Fibroblast of the aortic adventitia (primary cell): ENCODE data around the gene ZNF865. TPM values are rescaled to one million over a fixed set of nuclear protein-coding genes. Genes with fewer than 3 reads are reported as not detected.
A peak's percentile ranks its signal among the peaks of the same experiment; 100 is the strongest.

ENCODE experiments used
- DNase-seq: peaks from one replicate; pipeline ENCODE4 v3.0.0-alpha.2; 2010; ENCODE audit warnings: low read depth
- H3K4me3 ChIP-seq: 2 replicates; pipeline ENCODE4 v1.5.1; 2011; ENCODE audit warnings: low read depth, mild to moderate bottlenecking, control low read depth, low read length, moderate library complexity
- CTCF ChIP-seq: IDR thresholded peaks from 2 replicates; pipeline ENCODE4 v1.5.1; 2011; ENCODE audit warnings: mild to moderate bottlenecking, low read length, control low read depth, inconsistent platforms; ENCODE audit not compliant: insufficient read depth
- total RNA-seq: library from RNA; depleted of rRNA; stranded (reverse); fragments of >200 nt; gene quantifications from 2 replicates; pipeline ENCODE4 v1.2.3, GENCODE V29; 2012; ENCODE audit warnings: low replicate concordance

Gene ZNF865
- total RNA-seq, 1 donor: 1.5 TPM

GRCh38 chr19:55640043-55640576 is 34.7 kb downstream of the ZNF865 start:
- DNase-seq: peak; percentile 63
- peak; percentile 42 for TF ChIP-seq CTCF
- H3K4me3 ChIP-seq: peak overlapping the region; percentile 75

DNA sequence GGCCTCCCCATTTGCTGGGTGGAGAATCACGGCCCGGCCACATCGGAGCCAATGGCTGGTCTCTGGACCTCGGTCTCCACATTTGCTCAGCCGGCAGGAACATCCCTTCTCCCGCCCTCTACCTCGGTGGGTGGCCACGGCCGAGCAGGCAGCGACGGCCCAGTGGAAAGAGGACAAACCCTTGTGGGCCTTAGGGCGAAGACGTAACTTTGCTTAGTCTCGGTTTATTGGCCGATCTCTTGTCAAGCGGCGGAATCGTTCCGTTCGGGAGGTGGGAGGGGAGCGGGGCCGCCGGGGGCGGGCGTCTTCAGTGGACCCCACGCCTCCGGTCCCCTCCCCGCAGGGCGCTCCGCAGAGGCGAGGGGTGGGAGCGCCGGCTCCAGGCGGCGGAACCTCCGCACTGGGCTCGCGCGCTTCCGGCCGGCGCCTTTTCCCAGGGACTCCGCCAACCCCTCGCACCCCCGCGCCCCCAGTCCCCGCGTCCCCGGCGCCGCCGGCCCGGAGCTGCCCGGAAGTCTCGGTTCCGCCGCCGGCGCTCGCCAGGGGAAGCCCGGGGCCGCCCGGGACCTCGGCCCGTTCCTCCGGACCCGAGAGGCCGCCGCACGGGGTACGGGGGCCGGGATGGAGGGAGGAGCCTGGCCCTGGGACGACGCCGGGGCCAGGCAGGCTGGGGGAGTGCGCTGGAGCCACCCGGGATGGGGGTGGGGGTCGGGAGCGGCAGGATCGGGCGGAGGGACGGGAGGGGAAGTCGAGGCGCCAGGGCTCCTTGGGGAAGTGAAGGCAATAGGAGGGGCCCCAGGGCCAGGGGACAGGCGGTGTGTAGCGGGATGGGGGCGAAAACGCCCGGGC is 35.4 kb downstream of the ZNF865 start, which contains the start of gene ZNF580:
Gene ZNF580 (plus strand): TSS at position 426 of the 849 bp plus-strand sequence. CDS start 1,507 bp downstream, outside the sequence.
- peak; percentile 71 for DNase-seq
- peak within 1 kb of the TSS; percentile 75 for H3K4me3 ChIP-seq
- no peak for TF ChIP-seq CTCF

- DNase-seq: peak; percentile 39
- peak overlapping the region; percentile 75 for H3K4me3 ChIP-seq
- no peak for TF ChIP-seq CTCF
Observed at GRCh38 chr19:55641426-55642152, 36.1 kb downstream of the ZNF865 start.

DNA sequence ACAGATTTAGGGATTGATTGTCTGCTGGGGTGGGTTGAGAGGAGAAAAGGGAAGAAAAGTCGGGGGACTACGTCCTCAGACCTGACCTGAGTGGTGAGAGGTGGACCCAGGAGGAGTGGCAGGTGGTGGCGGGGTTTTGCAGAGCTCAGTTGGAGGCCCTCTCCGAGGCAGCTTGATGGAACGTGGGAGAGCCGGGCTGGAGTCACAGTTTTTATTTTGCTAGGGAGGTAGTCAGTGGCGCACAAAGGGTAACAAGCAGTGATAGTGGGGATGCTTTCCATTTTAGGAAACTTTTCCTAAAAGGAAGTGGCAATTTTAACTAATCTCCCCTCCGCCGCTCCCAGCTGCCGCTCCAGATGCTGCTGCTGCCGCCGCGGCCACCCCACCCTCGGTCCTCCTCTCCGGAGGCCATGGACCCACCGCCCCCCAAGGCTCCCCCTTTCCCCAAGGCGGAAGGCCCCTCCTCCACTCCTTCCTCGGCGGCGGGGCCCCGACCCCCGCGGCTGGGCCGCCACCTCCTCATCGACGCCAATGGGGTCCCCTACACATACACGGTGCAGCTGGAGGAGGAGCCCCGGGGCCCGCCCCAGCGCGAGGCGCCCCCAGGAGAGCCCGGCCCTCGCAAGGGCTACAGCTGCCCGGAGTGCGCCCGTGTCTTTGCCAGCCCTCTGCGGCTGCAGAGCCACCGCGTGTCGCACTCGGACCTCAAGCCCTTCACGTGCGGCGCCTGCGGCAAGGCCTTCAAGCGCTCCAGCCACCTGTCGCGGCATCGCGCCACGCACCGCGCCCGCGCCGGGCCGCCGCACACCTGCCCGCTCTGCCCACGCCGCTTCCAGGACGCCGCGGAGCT is 36.9 kb downstream of the ZNF865 start:
- peak overlapping the region; percentile 75 for H3K4me3 ChIP-seq
- no peak for TF ChIP-seq CTCF
- DNase-seq: peak; percentile 44

DNA sequence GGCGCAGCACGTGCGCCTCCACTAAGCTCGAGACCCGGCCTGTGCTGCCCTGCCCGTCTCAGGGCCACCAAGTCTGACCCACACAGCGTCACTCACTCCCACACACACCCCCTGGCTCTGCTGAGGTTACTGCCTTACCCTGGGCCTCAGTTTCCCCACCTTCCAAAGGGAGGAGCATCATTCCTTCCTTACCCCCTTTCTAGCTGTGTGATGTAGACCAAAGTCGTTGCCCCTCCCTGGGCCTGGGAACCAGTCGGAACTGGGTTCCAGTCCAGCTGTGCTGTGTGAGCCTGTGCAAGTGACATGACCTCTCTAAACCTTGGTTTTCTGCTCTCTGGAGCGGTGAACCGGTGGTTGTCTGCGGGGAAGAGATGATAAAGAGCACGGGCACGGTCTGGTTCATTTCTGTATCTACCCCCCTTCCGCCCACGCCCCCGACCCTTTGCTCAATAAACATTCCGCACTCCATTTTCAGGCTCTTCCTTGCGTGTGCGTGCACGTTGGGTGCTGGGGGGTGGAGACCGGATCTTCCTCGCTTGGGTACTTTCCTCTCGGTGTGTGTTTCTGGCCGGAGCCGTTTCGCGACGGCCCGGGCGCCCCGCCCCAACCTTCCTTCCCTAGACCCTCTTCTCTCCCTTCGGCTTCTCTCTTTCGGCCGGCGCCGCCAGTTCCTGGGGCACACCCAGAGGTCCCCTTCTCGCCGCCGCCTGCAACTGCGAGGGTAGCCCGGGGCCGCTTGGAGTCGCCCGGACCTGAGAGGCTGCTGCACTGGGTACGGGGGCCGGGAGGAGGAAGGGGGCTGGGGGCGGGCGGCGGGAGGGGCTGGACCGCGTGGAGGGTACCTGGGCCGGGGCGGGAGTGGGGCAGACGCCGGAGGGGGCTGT is 37.8 kb downstream of the ZNF865 start, which contains the start of gene ZNF581:
Gene ZNF581 (plus strand): TSS at position 647 of the 884 bp plus-strand sequence. CDS start 923 bp downstream, outside the sequence.
- DNase-seq: peak; percentile 76
- H3K4me3 ChIP-seq: peak within 1 kb of the TSS; percentile 75
- TF ChIP-seq CTCF: no peak
